Measurements from ENCODE around the gene CERCAM.

Gene CERCAM

GRCh38 chr9:128469070-128469469, 48.4 kb downstream of the CERCAM start:
- FAIRE-seq: no peak

DNA sequence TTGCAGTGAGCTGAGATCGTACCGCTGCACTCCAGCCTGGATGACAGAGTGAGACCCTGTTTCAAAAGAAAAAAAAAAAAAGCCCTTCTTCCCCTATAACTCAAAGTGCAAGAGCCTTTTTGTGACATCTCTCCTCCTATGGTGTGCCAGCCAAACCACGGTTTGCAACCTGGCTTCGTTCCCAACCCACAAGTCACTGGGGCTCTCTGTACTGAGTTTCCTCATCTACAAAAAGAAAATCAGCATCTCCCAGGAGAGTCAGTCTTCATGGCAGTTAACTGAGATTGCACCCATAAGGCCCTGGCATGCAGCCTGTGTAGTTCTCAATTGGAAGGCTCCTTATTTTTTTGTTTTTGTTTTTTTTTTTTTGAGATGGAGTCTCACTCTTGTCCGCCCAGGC, 49.9 kb downstream of the CERCAM start:
- FAIRE-seq: no peak

- FAIRE-seq: no peak
Observed at GRCh38 chr9:128473104-128473503, 52.4 kb downstream of the CERCAM start.

GRCh38 chr9:128475867-128476266, 55.2 kb downstream of the CERCAM start:
- no peak for FAIRE-seq

DNA sequence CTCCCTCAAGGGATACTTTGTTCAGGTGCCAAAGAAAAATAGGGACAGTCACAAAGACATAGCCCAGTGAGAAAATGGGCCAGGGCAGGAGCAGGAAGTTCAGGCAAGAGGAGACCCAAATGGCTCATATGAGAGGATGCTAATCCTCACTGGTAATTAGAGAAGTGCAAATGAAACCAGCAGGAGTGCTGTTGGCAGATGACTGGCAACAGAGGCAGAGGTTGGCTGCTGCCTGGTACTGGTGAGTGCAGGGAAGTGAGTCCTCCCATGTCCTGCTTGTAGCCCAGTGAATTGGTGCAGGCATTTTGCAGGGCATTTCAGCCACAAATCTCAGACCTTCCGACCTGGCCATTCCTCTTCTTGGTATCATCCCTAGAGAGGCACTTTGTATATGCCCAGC, 58.6 kb downstream of the CERCAM start:
- FAIRE-seq: no peak

GRCh38 chr9:128481561-128481960, 60.9 kb downstream of the CERCAM start:
- no peak for FAIRE-seq

- no peak for FAIRE-seq
Observed at GRCh38 chr9:128482186-128482585, 61.5 kb downstream of the CERCAM start.

DNA sequence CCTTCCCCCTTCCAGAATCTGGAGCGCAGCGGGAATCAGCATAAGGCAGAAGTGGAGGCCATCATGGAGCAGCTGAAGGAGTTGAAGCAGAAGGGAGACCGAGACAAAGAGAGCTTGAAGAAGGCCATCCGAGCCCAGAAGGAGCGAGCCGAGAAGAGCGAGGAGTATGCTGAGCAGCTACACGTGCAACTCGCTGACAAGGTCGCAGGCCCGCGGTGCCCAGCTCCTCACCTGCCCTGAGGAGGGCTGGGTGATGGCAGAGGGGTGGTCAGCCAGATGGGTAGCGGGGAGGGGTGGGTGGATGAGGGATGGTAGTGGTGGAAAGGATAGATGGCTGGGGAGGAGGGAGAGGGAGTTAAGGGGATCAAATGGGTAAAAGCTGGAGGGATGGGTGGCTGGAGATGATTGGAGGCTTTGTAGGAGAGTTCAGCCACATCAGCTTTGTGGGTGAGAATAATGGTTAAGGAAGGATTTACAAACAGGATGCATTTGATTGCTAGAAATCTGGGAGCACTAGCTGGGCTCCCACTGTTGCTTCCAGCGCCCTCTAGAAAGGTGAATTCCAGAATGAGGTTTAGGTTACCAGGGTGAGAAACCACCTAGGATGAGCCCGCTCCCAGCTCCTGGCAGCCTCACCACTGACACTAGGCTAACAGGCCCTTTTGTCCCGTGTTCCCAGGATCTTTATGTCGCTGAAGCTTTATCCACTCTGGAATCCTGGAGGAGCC, 64.2 kb downstream of the CERCAM start:
- no peak for FAIRE-seq

GRCh38 chr9:128485414-128485855, 64.8 kb downstream of the CERCAM start:
- FAIRE-seq: no peak

GRCh38 chr9:128486201-128486600, 65.5 kb downstream of the CERCAM start:
- FAIRE-seq: no peak

Data from TTC549 (cell line).